ENCODE data around the gene SPPL2C.
A peak's percentile ranks its signal among the peaks of the same experiment; 100 is the strongest.

Gene SPPL2C

GRCh38 chr17:45844695-45845375, at the start of gene SPPL2C:
TSS of gene SPPL2C (plus strand) at chr17:45844881. CDS start at chr17:45844907, 26 bp downstream.
- no peak for DNase-seq

- DNase-seq: no peak
These were observed 43.9 kb upstream of the SPPL2C start for GRCh38 chr17:45800816-45801215.

GRCh38 chr17:45801421-45801820, 43.3 kb upstream of the SPPL2C start:
- DNase-seq: no peak

GRCh38 chr17:45808845-45809244, 35.8 kb upstream of the SPPL2C start:
- no peak for DNase-seq

GRCh38 chr17:45809499-45809898, 35.2 kb upstream of the SPPL2C start:
- no peak for DNase-seq

- no peak for DNase-seq
These were observed 32.6 kb upstream of the SPPL2C start for GRCh38 chr17:45812102-45812501.

- DNase-seq: no peak
These were observed 31.5 kb upstream of the SPPL2C start for GRCh38 chr17:45813048-45813725.

GRCh38 chr17:45814622-45815606, 29.8 kb upstream of the SPPL2C start:
- DNase-seq: no peak

- no peak for DNase-seq
These were observed 28.9 kb upstream of the SPPL2C start for GRCh38 chr17:45815752-45816151.

- DNase-seq: no peak
These were observed 26.6 kb upstream of the SPPL2C start for GRCh38 chr17:45818041-45818440.

- no peak for DNase-seq
These were observed 26.0 kb upstream of the SPPL2C start for GRCh38 chr17:45818699-45819098.

GRCh38 chr17:45819632-45820031, 25.0 kb upstream of the SPPL2C start:
- no peak for DNase-seq

- no peak for DNase-seq
These were observed 24.5 kb upstream of the SPPL2C start for GRCh38 chr17:45820052-45820780.

- no peak for DNase-seq
These were observed 23.5 kb upstream of the SPPL2C start for GRCh38 chr17:45821147-45821546.

- DNase-seq: peak in 1 of 2 donors; percentile 18
These were observed 21.1 kb upstream of the SPPL2C start for GRCh38 chr17:45823598-45823997.

- no peak for DNase-seq
These were observed 20.2 kb upstream of the SPPL2C start for GRCh38 chr17:45824475-45824874.

- DNase-seq: no peak
These were observed 19.7 kb upstream of the SPPL2C start for GRCh38 chr17:45824901-45825492.

- no peak for DNase-seq
These were observed 18.9 kb upstream of the SPPL2C start for GRCh38 chr17:45825792-45826191.

GRCh38 chr17:45826919-45827588, 17.6 kb upstream of the SPPL2C start:
- DNase-seq: no peak

- DNase-seq: no peak
These were observed 16.5 kb upstream of the SPPL2C start for GRCh38 chr17:45828171-45828570.

- no peak for DNase-seq
These were observed 16.0 kb upstream of the SPPL2C start for GRCh38 chr17:45828582-45829133.
